ENCODE measurements around the gene PXDC1. TPM values are rescaled to one million over a fixed set of nuclear protein-coding genes. Genes with fewer than 3 reads are reported as not detected.

PXDC1 gene
- total RNA-seq, 1 experiment from 2014 or later: 36.2 TPM

DNA sequence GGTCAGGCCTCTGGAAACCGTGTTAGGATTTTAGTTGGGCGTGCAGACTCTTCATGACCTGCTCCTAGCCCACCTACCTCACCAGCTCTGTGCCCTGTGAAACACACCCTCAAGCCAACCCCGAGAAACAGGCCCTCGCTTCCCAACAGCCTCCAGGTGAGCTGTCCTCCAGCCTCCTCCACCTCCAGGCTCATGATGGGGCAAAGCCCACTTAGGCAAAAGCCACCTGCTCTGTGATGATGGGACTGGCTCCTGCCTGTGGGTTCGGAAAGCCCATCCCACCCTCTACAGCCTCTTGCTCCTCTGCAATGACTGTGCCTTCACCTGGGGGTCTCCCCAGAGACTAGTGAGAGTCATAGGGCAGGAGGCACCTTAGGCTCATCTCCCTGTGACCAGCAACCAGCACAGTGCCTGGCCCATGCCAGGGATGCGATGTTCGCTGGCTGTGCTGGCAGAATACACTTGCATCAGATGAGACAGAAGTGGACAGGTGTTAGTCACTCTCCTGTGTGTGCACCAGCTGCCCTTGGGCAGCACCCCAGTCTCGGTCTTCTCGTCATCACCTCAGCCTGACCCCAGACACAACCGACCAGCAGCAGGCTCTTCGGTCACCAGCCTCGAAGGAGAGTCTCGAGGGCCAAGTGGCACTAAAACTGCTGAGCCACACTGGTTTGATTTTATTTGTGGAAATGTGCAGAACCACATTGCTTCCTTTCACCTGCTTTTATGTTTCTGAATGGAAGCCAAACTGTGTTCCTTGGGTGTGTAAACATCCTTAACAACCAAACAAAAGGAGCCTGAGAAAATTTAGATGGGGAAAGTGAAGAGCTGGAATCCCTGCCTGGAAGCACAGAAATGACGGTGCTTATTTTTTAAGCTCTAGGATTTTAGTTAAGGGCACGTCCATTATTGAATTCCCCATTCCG is 10.7 kb downstream of the PXDC1 start:
- ChIA-PET CTCF (interaction anchor here (0.6 kb wide), 1 partner anchor 250 kb away, joined by 5 read pairs; no protein-coding TSS in a partner anchor), POLR2A (no interaction called here)
- Histone ChIP-seq H3K9me3 (ENCODE audit: control insufficient read depth, insufficient read depth, low read depth, low read length) (no peaks in the 10 kb centered on the region), H3K27me3 (ENCODE audit: control insufficient read depth, insufficient read depth, low read length) (no peaks in the 10 kb centered on the region), H3K36me3 (ENCODE audit: control insufficient read depth, insufficient read depth, low read length) (no peaks in the 10 kb centered on the region), H3K4me3 (ENCODE audit: low read depth in 2 of 2, low read length in 2 of 2) (no peak overlapping the region), H3K27ac (ENCODE audit: low read length) (no peak overlapping the region; the same call in 1 of the 2 replicates), H3K4me1 (ENCODE audit: control insufficient read depth, insufficient read depth, low read length) (peaks cover 31% of the 10 kb centered on the region)
- TF ChIP-seq POLR2AphosphoS5 (IDR thresholded peaks at IDR 0.05; ENCODE audit: low read depth, low read length) (no peak), TCF7L2 (IDR thresholded peaks at IDR 0.05; ENCODE audit: low read depth, low read length) (no peak)
- TF ChIP-seq, protein P1, sequence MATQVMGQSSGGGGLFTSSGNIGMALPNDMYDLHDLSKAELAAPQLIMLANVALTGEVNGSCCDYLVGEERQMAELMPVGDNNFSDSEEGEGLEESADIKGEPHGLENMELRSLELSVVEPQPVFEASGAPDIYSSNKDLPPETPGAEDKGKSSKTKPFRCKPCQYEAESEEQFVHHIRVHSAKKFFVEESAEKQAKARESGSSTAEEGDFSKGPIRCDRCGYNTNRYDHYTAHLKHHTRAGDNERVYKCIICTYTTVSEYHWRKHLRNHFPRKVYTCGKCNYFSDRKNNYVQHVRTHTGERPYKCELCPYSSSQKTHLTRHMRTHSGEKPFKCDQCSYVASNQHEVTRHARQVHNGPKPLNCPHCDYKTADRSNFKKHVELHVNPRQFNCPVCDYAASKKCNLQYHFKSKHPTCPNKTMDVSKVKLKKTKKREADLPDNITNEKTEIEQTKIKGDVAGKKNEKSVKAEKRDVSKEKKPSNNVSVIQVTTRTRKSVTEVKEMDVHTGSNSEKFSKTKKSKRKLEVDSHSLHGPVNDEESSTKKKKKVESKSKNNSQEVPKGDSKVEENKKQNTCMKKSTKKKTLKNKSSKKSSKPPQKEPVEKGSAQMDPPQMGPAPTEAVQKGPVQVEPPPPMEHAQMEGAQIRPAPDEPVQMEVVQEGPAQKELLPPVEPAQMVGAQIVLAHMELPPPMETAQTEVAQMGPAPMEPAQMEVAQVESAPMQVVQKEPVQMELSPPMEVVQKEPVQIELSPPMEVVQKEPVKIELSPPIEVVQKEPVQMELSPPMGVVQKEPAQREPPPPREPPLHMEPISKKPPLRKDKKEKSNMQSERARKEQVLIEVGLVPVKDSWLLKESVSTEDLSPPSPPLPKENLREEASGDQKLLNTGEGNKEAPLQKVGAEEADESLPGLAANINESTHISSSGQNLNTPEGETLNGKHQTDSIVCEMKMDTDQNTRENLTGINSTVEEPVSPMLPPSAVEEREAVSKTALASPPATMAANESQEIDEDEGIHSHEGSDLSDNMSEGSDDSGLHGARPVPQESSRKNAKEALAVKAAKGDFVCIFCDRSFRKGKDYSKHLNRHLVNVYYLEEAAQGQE (IDR thresholded peaks at IDR 0.05; ENCODE audit: insufficient read depth in 1 of 2, low read depth in 2 of 2, low read length in 1 of 2): no peak
- in situ Hi-C loops (cut with HindIII; ENCODE audit: low pct_unique_long_range_greater_than_20kb, low sequenced_read_pairs) (no loop called here), intact Hi-C loops (cut with micrococcal nuclease; ENCODE audit: unreplicated experiment) (loop anchor here (5.0 kb wide), 1 partner anchor 266 kb away; no protein-coding TSS in a partner anchor)
- no peak for ATAC-seq
- BruUV-seq (replicated peaks): no TSS peak
- no peak for DNase-seq (ENCODE audit: low read depth, low spot score)

DNA sequence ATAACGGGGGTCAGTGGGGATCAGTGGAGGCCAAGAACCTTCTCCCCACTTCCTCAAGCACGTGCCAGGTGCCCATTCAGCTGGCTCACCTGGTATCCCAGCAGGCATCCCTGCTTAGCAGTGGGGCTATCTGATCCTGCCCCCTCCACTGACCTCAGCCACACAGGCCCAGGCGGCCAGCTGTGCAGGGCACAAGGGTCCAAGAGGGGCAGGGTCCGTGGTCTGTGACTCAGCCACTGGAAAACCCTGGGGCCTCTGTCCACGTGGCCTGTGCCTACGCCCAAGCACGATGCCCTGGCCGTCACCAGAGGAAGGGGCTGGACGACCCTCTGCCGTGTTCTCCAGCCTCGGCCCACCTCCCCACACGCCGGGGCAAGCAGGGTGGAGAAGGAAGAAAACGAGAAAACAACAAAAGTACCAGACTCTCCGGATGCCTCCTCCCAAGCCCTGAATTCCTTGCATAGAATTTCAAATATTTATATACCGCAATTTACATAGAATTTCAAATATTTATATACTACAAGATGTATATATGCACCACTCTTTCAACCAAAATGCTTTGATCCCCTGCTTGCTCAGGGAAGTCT is 12.1 kb downstream of the PXDC1 start:
- peaks cover 21% of the 10 kb centered on the region for H3K4me1 ChIP-seq (ENCODE audit: control insufficient read depth, insufficient read depth, low read length)
- no peak overlapping the region for H3K27ac ChIP-seq (ENCODE audit: low read length)
- DNase-seq (ENCODE audit: low read depth, low spot score): no peak
- in situ Hi-C loops (cut with HindIII; ENCODE audit: low pct_unique_long_range_greater_than_20kb, low sequenced_read_pairs): no loop called here
- ChIA-PET CTCF (no interaction called here), POLR2A (no interaction called here)
- H3K9me3 ChIP-seq (ENCODE audit: control insufficient read depth, insufficient read depth, low read depth, low read length): peaks cover 5% of the 10 kb centered on the region; the same call in 1 of the 2 replicates
- BruUV-seq (replicated peaks): no TSS peak
- no peak overlapping the region for H3K4me3 ChIP-seq (ENCODE audit: low read depth in 2 of 2, low read length in 2 of 2)
- TF ChIP-seq POLR2AphosphoS5 (IDR thresholded peaks at IDR 0.05; ENCODE audit: low read depth, low read length) (no peak), SIN3A (IDR thresholded peaks at IDR 0.05; ENCODE audit: borderline replicate concordance, insufficient read depth, low read depth, low read length) (no peak), TCF7L2 (IDR thresholded peaks at IDR 0.05; ENCODE audit: low read depth, low read length) (no peak), CTCF (IDR thresholded peaks at IDR 0.05) (no peak)
- TF ChIP-seq, protein P1 (IDR thresholded peaks at IDR 0.05; ENCODE audit: insufficient read depth in 1 of 2, low read depth in 2 of 2, low read length in 1 of 2): no peak
- intact Hi-C loops (cut with micrococcal nuclease; ENCODE audit: unreplicated experiment): loop anchor here (10.0 kb wide), 1 partner anchor 285 kb away; the partner anchor contains the start of gene SLC22A23
- no peaks in the 10 kb centered on the region for H3K36me3 ChIP-seq (ENCODE audit: control insufficient read depth, insufficient read depth, low read length)
- ATAC-seq: no peak
- no peaks in the 10 kb centered on the region for H3K27me3 ChIP-seq (ENCODE audit: control insufficient read depth, insufficient read depth, low read length)

Data from Panc1 (cell line).